GM12878 (cell line): ENCODE measurements around the gene SYPL2.
A peak's percentile ranks its signal among the peaks of the same experiment; 100 is the strongest.

ENCODE experiments used
- BRCA1 ChIP-seq: IDR thresholded peaks from 2 replicates; pipeline ENCODE4 v1.6.1; 2011; ENCODE audit warnings: low read depth, low read length, improper control_type of control experiment
- EZH2 ChIP-seq: IDR thresholded peaks from 2 replicates; pipeline ENCODE4 v1.6.1; 2012; ENCODE audit warnings: low read depth, mild to moderate bottlenecking, control low read depth, inconsistent platforms, low read length, borderline replicate concordance; ENCODE audit not compliant: control insufficient read depth
- JUND ChIP-seq: IDR thresholded peaks from 2 replicates; pipeline ENCODE4 v1.6.1; 2012; ENCODE audit warnings: low read depth, mild to moderate bottlenecking, low read length, improper control_type of control experiment, moderate library complexity
- MTA2 ChIP-seq: fragments of 450-650 bp; IDR thresholded peaks from 2 replicates; pipeline ENCODE4 v1.6.1; 2016; ENCODE audit warnings: low read depth, mild to moderate bottlenecking, moderate library complexity
- POLR2A ChIP-seq: IDR thresholded peaks from 2 replicates; pipeline ENCODE4 v1.6.1; 2011; ENCODE audit warnings: low read depth, mild to moderate bottlenecking, low read length
- POLR2AphosphoS5 ChIP-seq: IDR thresholded peaks from 2 replicates; pipeline ENCODE4 v1.6.1; 2011; ENCODE audit warnings: mild to moderate bottlenecking, low read length, inconsistent platforms
- RAD21 ChIP-seq: IDR thresholded peaks from 2 replicates; pipeline ENCODE4 v1.6.1; 2011; ENCODE audit warnings: mild to moderate bottlenecking, low read depth, low read length, moderate library complexity; ENCODE audit not compliant: insufficient read depth
- REST ChIP-seq: IDR thresholded peaks from 2 replicates; pipeline ENCODE4 v1.6.1; 2012; ENCODE audit warnings: mild to moderate bottlenecking, low read depth, low read length
- SPI1 ChIP-seq: IDR thresholded peaks from 2 replicates; pipeline ENCODE4 v1.6.1; 2011; ENCODE audit warnings: low read depth, mild to moderate bottlenecking, low read length, moderate library complexity, borderline replicate concordance; ENCODE audit not compliant: insufficient read depth
- ZBTB4 ChIP-seq: fragments of 450-650 bp; formaldehyde crosslinking; IDR thresholded peaks from 2 replicates; pipeline ENCODE4 v1.4.0; 2022; ENCODE audit warnings: mild to moderate bottlenecking, moderate library complexity
- ZNF24 ChIP-seq: fragments of 450-650 bp; IDR thresholded peaks from 2 replicates; pipeline ENCODE4 v1.6.1; 2017; ENCODE audit warnings: antibody characterized with exemption, mild to moderate bottlenecking
- TF ChIP-seq, protein P1 (sequence below), 3 experiments: IDR thresholded peaks in 2 of 3; conservative IDR thresholded peaks in 1 of 3; 2 replicates each; pipeline ENCODE4 v1.5.1; 2011; ENCODE audit warnings: low read depth in 3 of 3, low read length in 3 of 3, mild to moderate bottlenecking in 3 of 3, control low read depth in 2 of 3, moderate library complexity in 2 of 3, inconsistent platforms in 1 of 3, mixed read lengths in 1 of 3; ENCODE audit not compliant: control insufficient read depth in 2 of 3, insufficient read depth in 1 of 3; ENCODE audit errors: extremely low read depth in 1 of 3

DNA sequence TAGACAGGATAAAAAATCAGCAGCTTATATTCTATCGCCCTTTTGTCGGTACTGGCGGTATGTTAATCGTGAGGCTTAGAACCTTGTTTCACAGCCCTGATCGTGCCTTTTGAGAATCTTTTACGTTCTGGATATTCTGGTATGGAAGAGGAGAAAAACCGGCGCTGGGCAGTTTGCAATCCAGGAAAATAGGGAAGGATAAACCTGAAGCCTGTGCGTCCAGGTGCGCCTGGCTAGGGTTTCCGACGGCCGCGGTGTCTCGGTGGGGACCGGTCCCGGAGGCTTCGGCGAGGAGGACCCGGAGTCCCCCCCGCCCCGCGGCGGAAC, 258 bp upstream of the SYPL2 start:
- TF ChIP-seq BRCA1 (no peak), POLR2AphosphoS5 (no peak), SPI1 (no peak), RAD21 (no peak), POLR2A (no peak), ZBTB4 (CRISPR knock-in tag) (no peak), MTA2 (no peak), REST (no peak), ZNF24 (no peak), EZH2 (0 out of 2 replicates have a peak, but pooled peaks have one; percentile 72), JUND (no peak)
- TF ChIP-seq, protein P1, sequence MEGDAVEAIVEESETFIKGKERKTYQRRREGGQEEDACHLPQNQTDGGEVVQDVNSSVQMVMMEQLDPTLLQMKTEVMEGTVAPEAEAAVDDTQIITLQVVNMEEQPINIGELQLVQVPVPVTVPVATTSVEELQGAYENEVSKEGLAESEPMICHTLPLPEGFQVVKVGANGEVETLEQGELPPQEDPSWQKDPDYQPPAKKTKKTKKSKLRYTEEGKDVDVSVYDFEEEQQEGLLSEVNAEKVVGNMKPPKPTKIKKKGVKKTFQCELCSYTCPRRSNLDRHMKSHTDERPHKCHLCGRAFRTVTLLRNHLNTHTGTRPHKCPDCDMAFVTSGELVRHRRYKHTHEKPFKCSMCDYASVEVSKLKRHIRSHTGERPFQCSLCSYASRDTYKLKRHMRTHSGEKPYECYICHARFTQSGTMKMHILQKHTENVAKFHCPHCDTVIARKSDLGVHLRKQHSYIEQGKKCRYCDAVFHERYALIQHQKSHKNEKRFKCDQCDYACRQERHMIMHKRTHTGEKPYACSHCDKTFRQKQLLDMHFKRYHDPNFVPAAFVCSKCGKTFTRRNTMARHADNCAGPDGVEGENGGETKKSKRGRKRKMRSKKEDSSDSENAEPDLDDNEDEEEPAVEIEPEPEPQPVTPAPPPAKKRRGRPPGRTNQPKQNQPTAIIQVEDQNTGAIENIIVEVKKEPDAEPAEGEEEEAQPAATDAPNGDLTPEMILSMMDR (IDR thresholded peaks at IDR 0.05 in 2 of 3, conservative IDR thresholded peaks at IDR 0.05 in 1 of 3; ENCODE audit: control insufficient read depth in 2 of 3, extremely low read depth in 1 of 3, insufficient read depth in 1 of 3, low read depth in 3 of 3, low read length in 3 of 3): no peak
